KOPT-K1 (cell line): ENCODE results near the gene PLEKHG4B.
"Not testable (repeated sequence)": the region's sequence is repeated elsewhere in the genome, so short reads cannot be mapped to it uniquely, and the experiment has no call there.

Source experiments
- H3K27ac ChIP-seq: fragments of 200-600 bp; sonication (generic); 2 replicates; pipeline ENCODE4 v1.5.1; 2016; ENCODE audit warnings: antibody characterized with exemption, mild to moderate bottlenecking, low read depth, low read length; ENCODE audit not compliant: poor library complexity, severe bottlenecking
- H3K36me3 ChIP-seq: fragments of 200-600 bp; sonication (generic); 2 replicates; pipeline ENCODE4 v1.5.1; 2017; ENCODE audit warnings: antibody characterized with exemption, mild to moderate bottlenecking, low read length, moderate library complexity; ENCODE audit not compliant: insufficient read depth
- H3K9me3 ChIP-seq: fragments of 200-600 bp; sonication (generic); 2 replicates; pipeline ENCODE4 v1.5.1; 2017; ENCODE audit warnings: antibody characterized with exemption, low read length, mild to moderate bottlenecking; ENCODE audit not compliant: insufficient read depth, poor library complexity, severe bottlenecking

PLEKHG4B gene

GRCh38 chr5:70440-70839 lies 21.5 kb upstream of the PLEKHG4B start:
- Histone ChIP-seq H3K36me3 (no peaks in the 10 kb centered on the region), H3K27ac (no peak overlapping the region)

GRCh38 chr5:72316-73180 lies 19.4 kb upstream of the PLEKHG4B start:
- not testable (repeated sequence) for H3K27ac ChIP-seq, H3K9me3 ChIP-seq, H3K36me3 ChIP-seq

More at GRCh38 chr5:70440-70839, 21.5 kb upstream of the PLEKHG4B start:
- no peaks in the 10 kb centered on the region for H3K9me3 ChIP-seq

GRCh38 chr5:73181-73447 lies 18.9 kb upstream of the PLEKHG4B start:
- not testable (repeated sequence) for H3K9me3 ChIP-seq, H3K27ac ChIP-seq, H3K36me3 ChIP-seq

GRCh38 chr5:73768-74502 lies 18.0 kb upstream of the PLEKHG4B start:
- Histone ChIP-seq H3K9me3 (no peaks in the 10 kb centered on the region), H3K27ac (no peak overlapping the region), H3K36me3 (no peaks in the 10 kb centered on the region)

GRCh38 chr5:74503-75109 lies 17.4 kb upstream of the PLEKHG4B start:
- Histone ChIP-seq H3K27ac (no peak overlapping the region), H3K9me3 (no peaks in the 10 kb centered on the region), H3K36me3 (no peaks in the 10 kb centered on the region)

- no peaks in the 10 kb centered on the region for H3K9me3 ChIP-seq
- H3K27ac ChIP-seq = no peak overlapping the region
- H3K36me3 ChIP-seq = no peaks in the 10 kb centered on the region
Measured at GRCh38 chr5:75331-76320, 16.3 kb upstream of the PLEKHG4B start.

GRCh38 chr5:76358-77169 lies 15.4 kb upstream of the PLEKHG4B start:
- H3K9me3 ChIP-seq = no peaks in the 10 kb centered on the region
- H3K36me3 ChIP-seq = no peaks in the 10 kb centered on the region
- no peak overlapping the region for H3K27ac ChIP-seq

- Histone ChIP-seq H3K36me3 (no peaks in the 10 kb centered on the region), H3K27ac (no peak overlapping the region), H3K9me3 (no peaks in the 10 kb centered on the region)
Measured at GRCh38 chr5:77170-77501, 14.8 kb upstream of the PLEKHG4B start.

GRCh38 chr5:77546-77945 lies 14.4 kb upstream of the PLEKHG4B start:
- H3K36me3 ChIP-seq = no peaks in the 10 kb centered on the region
- no peaks in the 10 kb centered on the region for H3K9me3 ChIP-seq
- H3K27ac ChIP-seq = no peak overlapping the region

GRCh38 chr5:77957-78804 lies 13.8 kb upstream of the PLEKHG4B start:
- H3K9me3 ChIP-seq = no peaks in the 10 kb centered on the region
- H3K27ac ChIP-seq = no peak overlapping the region
- H3K36me3 ChIP-seq = no peaks in the 10 kb centered on the region

GRCh38 chr5:78805-79149 lies 13.2 kb upstream of the PLEKHG4B start:
- H3K27ac ChIP-seq = no peak overlapping the region
- H3K36me3 ChIP-seq = no peaks in the 10 kb centered on the region
- H3K9me3 ChIP-seq = no peaks in the 10 kb centered on the region

- no peaks in the 10 kb centered on the region for H3K9me3 ChIP-seq
- no peaks in the 10 kb centered on the region for H3K36me3 ChIP-seq
- H3K27ac ChIP-seq = no peak overlapping the region
Measured at GRCh38 chr5:79263-79662, 12.7 kb upstream of the PLEKHG4B start.

GRCh38 chr5:79821-80220 lies 12.1 kb upstream of the PLEKHG4B start:
- Histone ChIP-seq H3K36me3 (no peaks in the 10 kb centered on the region), H3K9me3 (no peaks in the 10 kb centered on the region), H3K27ac (no peak overlapping the region)
